DOHH2 (cell line): ENCODE data around the gene TAF11L13.

Experiments used
- H3F3A ChIP-seq: fragments of 200-600 bp; sonication (generic), shearing (Covaris generic); 2 replicates; pipeline ENCODE4 v1.6.0; 2016; ENCODE audit warnings: antibody characterized with exemption, mild to moderate bottlenecking; ENCODE audit not compliant: control insufficient read depth, insufficient read depth
- H3K27ac ChIP-seq: fragments of 200-600 bp; sonication (generic); 2 replicates; pipeline ENCODE4 v1.5.1; 2014; ENCODE audit warnings: low read depth, mild to moderate bottlenecking, low read length, moderate library complexity
- H3K27me3 ChIP-seq: fragments of 200-600 bp; sonication (generic); 2 replicates; pipeline ENCODE4 v1.6.1; 2014; ENCODE audit warnings: mild to moderate bottlenecking, low read length, mixed read lengths; ENCODE audit not compliant: control insufficient read depth
- H3K36me3 ChIP-seq: fragments of 200-600 bp; sonication (generic); 2 replicates; pipeline ENCODE4 v1.6.1; 2014; ENCODE audit warnings: mild to moderate bottlenecking, low read length, moderate library complexity, mixed read lengths; ENCODE audit not compliant: control insufficient read depth
- H3K4me1 ChIP-seq: fragments of 200-600 bp; sonication (generic); 2 replicates; pipeline ENCODE4 v1.6.1; 2014; ENCODE audit warnings: mild to moderate bottlenecking, low read length, mixed read lengths; ENCODE audit not compliant: control insufficient read depth
- H3K4me2 ChIP-seq: fragments of 200-600 bp; sonication (generic); 2 replicates; pipeline ENCODE4 v1.6.0; 2014; ENCODE audit warnings: mild to moderate bottlenecking, low read length, moderate library complexity
- H3K4me3 ChIP-seq: fragments of 200-600 bp; sonication (generic); 2 replicates; pipeline ENCODE4 v1.5.1; 2014; ENCODE audit warnings: mild to moderate bottlenecking, low read length, mixed read lengths
- H3K79me2 ChIP-seq: fragments of 200-600 bp; sonication (generic); 2 replicates; pipeline ENCODE4 v1.6.1; 2014; ENCODE audit warnings: mild to moderate bottlenecking, low read length, mixed read lengths; ENCODE audit not compliant: control insufficient read depth
- H3K9me2 ChIP-seq: fragments of 200-600 bp; sonication (generic); replicated peaks from 2 replicates; pipeline ENCODE4 v1.6.1; 2014; ENCODE audit warnings: mild to moderate bottlenecking, low read length, mixed read lengths; ENCODE audit not compliant: control insufficient read depth
- H3K9me3 ChIP-seq: fragments of 200-600 bp; sonication (generic); 2 replicates; pipeline ENCODE4 v1.6.1; 2014; ENCODE audit warnings: antibody characterized with exemption, low read length, mixed read lengths; ENCODE audit not compliant: control insufficient read depth, insufficient read depth
- H4K20me1 ChIP-seq: fragments of 200-600 bp; sonication (generic); 2 replicates; pipeline ENCODE4 v1.6.0; 2014; ENCODE audit warnings: low read depth, mild to moderate bottlenecking, antibody characterized with exemption, low read length, moderate library complexity; ENCODE audit not compliant: control insufficient read depth, insufficient read depth
- CTCF ChIP-seq: fragments of 200-600 bp; sonication (generic); IDR thresholded peaks from one replicate; pipeline ENCODE4 v1.5.1; 2014; ENCODE audit warnings: antibody characterized with exemption, mild to moderate bottlenecking, low read depth, low read length; ENCODE audit not compliant: poor library complexity, severe bottlenecking
- EZH2phosphoT487 ChIP-seq: fragments of 200-600 bp; sonication (generic); IDR thresholded peaks from 2 replicates; pipeline ENCODE4 v1.6.1; 2017; ENCODE audit warnings: borderline replicate concordance, mild to moderate bottlenecking, antibody characterized with exemption, low read length, moderate library complexity, mixed read lengths

The TAF11L13 gene

GRCh38 chr5:17679597-17680203 lies 47.8 kb downstream of the TAF11L13 start:
- Histone ChIP-seq H3K4me2 (no peak overlapping the region), H3F3A (no peaks in the 10 kb centered on the region), H3K9me3 (no peaks in the 10 kb centered on the region), H3K79me2 (no peaks in the 10 kb centered on the region), H4K20me1 (no peaks in the 10 kb centered on the region), H3K27me3 (no peaks in the 10 kb centered on the region), H3K4me1 (no peaks in the 10 kb centered on the region), H3K27ac (no peak overlapping the region), H3K36me3 (no peaks in the 10 kb centered on the region), H3K4me3 (no peak overlapping the region), H3K9me2 (no peaks in the 10 kb centered on the region)
- TF ChIP-seq EZH2phosphoT487, result no peak
- no peak for TF ChIP-seq CTCF

GRCh38 chr5:17680737-17681136 lies 48.8 kb downstream of the TAF11L13 start:
- Histone ChIP-seq H3K36me3 (no peaks in the 10 kb centered on the region), H3K4me1 (no peaks in the 10 kb centered on the region), H3F3A (no peaks in the 10 kb centered on the region), H3K4me2 (no peak overlapping the region), H4K20me1 (no peaks in the 10 kb centered on the region), H3K9me3 (no peaks in the 10 kb centered on the region), H3K27me3 (no peaks in the 10 kb centered on the region), H3K4me3 (no peak overlapping the region), H3K79me2 (no peaks in the 10 kb centered on the region), H3K27ac (no peak overlapping the region), H3K9me2 (no peaks in the 10 kb centered on the region)
- TF ChIP-seq CTCF (no peak), EZH2phosphoT487 (no peak)
